ENCODE data around the gene OR52W1. TPM values are rescaled to one million over a fixed set of nuclear protein-coding genes. Genes with fewer than 3 reads are reported as not detected.
A peak's percentile ranks its signal among the peaks of the same experiment; 100 is the strongest.

OR52W1 gene
- total RNA-seq, 1 donor from 2014 or later, result not detected

- Histone ChIP-seq H3K4me1 (peaks cover 9% of the 10 kb centered on the region), H3K4me3 (no peak overlapping the region), H3K36me3 (peaks cover 94% of the 10 kb centered on the region), H3K27ac (no peak overlapping the region), H3K9me3 (no peaks in the 10 kb centered on the region), H3K27me3 (ENCODE audit: low read depth) (no peaks in the 10 kb centered on the region)
- intact Hi-C loops (cut with DNase I), result no loop called here
- DNase-seq (no peak), ATAC-seq (no peak)
- no peak for TF ChIP-seq CTCF (IDR thresholded peaks at IDR 0.05)
These were observed 17.5 kb downstream of the OR52W1 start for GRCh38 chr11:6216501-6216900.

- intact Hi-C loops (cut with DNase I), result no loop called here
- DNase-seq (no peak), ATAC-seq (no peak)
- Histone ChIP-seq H3K27me3 (ENCODE audit: low read depth) (no peaks in the 10 kb centered on the region), H3K4me3 (no peak overlapping the region), H3K36me3 (peaks cover 94% of the 10 kb centered on the region), H3K4me1 (peaks cover 9% of the 10 kb centered on the region), H3K27ac (no peak overlapping the region), H3K9me3 (no peaks in the 10 kb centered on the region)
- TF ChIP-seq CTCF (IDR thresholded peaks at IDR 0.05), result no peak
These were observed 18.7 kb downstream of the OR52W1 start for GRCh38 chr11:6217722-6218121.

- intact Hi-C loops (cut with DNase I), result no loop called here
- peak; percentile 40 to 42 for ATAC-seq
- no peak for TF ChIP-seq CTCF (IDR thresholded peaks at IDR 0.05)
- no peak overlapping the region for H3K4me3 ChIP-seq
- DNase-seq, result no peak
- H3K27ac ChIP-seq, result peak overlapping the region; percentile 32
- H3K4me1 ChIP-seq, result peaks cover 9% of the 10 kb centered on the region
- H3K9me3 ChIP-seq, result no peaks in the 10 kb centered on the region
- peaks cover 94% of the 10 kb centered on the region for H3K36me3 ChIP-seq
- no peaks in the 10 kb centered on the region for H3K27me3 ChIP-seq (ENCODE audit: low read depth)
These were observed 20.3 kb downstream of the OR52W1 start for GRCh38 chr11:6219359-6219758.

- no peak for TF ChIP-seq CTCF (IDR thresholded peaks at IDR 0.05)
- Histone ChIP-seq H3K9me3 (no peaks in the 10 kb centered on the region), H3K4me1 (peaks cover 24% of the 10 kb centered on the region), H3K36me3 (peaks cover 57% of the 10 kb centered on the region), H3K27me3 (ENCODE audit: low read depth) (no peaks in the 10 kb centered on the region), H3K27ac (no peak overlapping the region), H3K4me3 (no peak overlapping the region)
- intact Hi-C loops (cut with DNase I), result no loop called here
- ATAC-seq (no peak), DNase-seq (no peak)
These were observed 24.8 kb downstream of the OR52W1 start for GRCh38 chr11:6223854-6224253.

GRCh38 chr11:6224421-6224820, 25.4 kb downstream of the OR52W1 start:
- Histone ChIP-seq H3K4me1 (peaks cover 24% of the 10 kb centered on the region), H3K4me3 (no peak overlapping the region), H3K27ac (no peak overlapping the region), H3K9me3 (no peaks in the 10 kb centered on the region), H3K27me3 (ENCODE audit: low read depth) (no peaks in the 10 kb centered on the region), H3K36me3 (peaks cover 51% of the 10 kb centered on the region)
- intact Hi-C loops (cut with DNase I), result no loop called here
- DNase-seq, result no peak
- no peak for TF ChIP-seq CTCF (IDR thresholded peaks at IDR 0.05)
- no peak for ATAC-seq

GRCh38 chr11:6225024-6225423, 26.0 kb downstream of the OR52W1 start:
- intact Hi-C loops (cut with DNase I), result no loop called here
- Histone ChIP-seq H3K4me1 (peaks cover 22% of the 10 kb centered on the region), H3K4me3 (no peak overlapping the region), H3K27ac (peak overlapping the region; percentile 54), H3K9me3 (no peaks in the 10 kb centered on the region), H3K27me3 (ENCODE audit: low read depth) (no peaks in the 10 kb centered on the region), H3K36me3 (peaks cover 45% of the 10 kb centered on the region)
- DNase-seq (no peak), ATAC-seq (no peak)
- TF ChIP-seq CTCF (IDR thresholded peaks at IDR 0.05), result no peak
